HPDE6-E6E7 (cell line): ENCODE results near the gene PTPN1.
"Not testable (repeated sequence)": the region's sequence is repeated elsewhere in the genome, so short reads cannot be mapped to it uniquely, and the experiment has no call there.

Experiments
- DNase-seq: peaks from one replicate; pipeline ENCODE4 v3.0.0; 2011; ENCODE audit warnings: missing footprints; ENCODE audit errors: extremely low spot score

PTPN1 gene

DNA sequence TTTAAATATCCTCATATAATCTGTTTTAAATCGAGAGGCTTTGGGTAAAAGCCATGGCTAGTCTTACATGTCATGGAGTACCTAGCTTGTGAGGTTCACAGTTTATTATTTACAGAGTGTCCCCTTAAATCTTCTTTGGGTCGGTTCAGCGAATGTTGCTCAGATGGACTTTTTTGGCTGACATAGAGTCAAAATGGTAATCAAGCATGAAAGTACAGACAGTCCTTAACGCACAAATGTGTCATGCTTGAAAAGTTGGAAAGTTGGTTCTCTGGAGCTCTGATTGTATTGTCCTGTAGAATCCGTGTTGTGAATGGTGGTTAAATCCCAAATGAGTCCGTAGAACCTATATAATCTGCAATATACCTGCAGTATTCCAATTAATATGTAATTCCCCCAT, 22.0 kb downstream of the PTPN1 start:
- no peak for DNase-seq

DNA sequence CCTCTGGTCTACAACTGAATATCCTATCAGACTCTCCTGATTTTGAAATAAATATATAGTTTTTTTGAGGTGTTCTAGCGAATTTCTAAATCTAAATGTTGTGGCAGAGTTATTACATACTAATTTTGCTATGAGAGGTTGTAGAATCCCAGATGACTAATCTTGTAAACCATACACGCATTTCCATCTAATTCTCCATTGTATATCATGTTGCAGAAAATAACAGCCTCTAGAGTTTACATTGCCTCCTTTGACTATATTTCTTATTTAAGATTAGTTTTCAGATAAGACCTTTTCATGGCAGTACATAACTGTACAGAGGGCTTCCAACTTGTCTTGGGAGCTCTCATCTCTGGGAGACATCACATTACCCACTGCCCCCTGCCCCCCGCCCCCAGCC, 22.9 kb downstream of the PTPN1 start:
- DNase-seq: no peak

DNA sequence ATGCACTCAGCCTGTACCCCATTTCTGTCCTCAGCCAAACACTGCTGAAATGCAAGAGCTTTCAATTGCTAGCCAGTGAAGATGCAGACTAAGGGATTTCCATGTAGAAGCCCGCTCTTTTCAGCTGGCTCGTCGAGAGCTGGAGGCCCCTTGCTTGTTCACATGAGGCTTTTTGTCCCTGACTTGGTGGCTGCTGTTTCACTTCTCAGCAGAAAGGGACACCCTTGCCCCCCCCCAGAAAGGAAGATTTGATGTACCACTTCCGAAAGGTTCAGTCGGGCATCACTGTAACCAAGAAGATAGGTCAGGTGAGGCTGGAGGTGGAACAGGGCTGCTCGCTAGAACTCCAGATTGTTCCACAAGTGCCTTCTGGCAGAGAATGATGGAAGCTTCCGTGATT, 23.3 kb downstream of the PTPN1 start:
- no peak for DNase-seq

DNA sequence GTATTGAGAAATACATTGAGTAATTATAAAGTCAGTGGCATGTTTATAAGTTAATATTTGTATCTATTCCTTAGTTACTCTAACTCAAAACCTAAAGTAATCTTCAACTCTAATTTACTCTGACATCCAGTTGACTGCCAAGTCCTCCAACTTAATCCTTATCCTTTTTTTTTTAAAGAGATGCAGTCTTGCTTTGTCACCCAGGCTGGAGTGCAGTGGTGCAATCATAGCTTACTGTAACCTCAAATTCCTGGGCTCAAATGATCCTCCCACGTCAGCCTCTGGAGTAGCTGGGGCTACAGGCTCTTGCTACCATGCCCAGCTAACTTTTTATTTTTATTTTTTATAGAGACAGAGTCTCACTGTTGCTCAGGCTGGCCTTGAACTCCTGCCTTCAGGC, 24.4 kb downstream of the PTPN1 start:
- no peak for DNase-seq

DNA sequence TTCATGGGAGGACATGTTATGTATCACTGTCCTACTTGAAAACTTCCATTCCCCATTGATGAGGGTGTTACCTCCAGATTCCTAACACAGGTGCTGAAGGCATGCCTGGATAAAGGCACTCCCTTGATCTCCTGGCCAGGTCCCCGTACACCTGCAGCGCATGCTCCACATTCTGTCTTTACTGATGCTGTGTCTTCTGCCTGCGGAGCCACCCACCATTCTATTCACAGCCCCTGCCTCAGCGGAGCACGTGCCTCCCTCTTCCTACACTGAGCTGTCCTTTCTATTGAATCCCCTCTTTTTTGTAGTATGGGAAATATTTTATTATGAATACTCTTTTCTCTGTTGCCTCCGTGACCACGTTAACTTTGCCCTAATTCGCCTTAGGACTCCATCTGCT, 25.0 kb downstream of the PTPN1 start:
- DNase-seq: no peak

DNA sequence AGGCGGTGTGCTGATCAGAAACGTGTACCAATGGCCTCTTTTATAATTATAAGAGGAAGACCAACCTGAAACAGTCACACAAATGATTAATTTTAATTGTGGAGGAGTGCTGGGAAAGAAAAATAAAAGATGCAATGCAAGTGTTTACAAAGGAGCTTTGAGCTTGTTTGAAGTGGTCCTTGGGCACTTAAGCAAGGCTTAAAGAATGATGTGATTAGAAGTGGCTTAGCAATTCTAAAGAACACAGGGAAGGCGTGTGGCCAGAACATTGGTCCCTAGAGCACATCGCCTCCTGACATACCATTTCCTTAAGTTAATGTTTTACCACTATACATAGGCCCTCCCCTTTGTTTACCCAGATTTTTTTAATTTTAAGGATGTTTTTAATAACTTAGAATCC, 26.1 kb downstream of the PTPN1 start:
- DNase-seq: no peak

DNA sequence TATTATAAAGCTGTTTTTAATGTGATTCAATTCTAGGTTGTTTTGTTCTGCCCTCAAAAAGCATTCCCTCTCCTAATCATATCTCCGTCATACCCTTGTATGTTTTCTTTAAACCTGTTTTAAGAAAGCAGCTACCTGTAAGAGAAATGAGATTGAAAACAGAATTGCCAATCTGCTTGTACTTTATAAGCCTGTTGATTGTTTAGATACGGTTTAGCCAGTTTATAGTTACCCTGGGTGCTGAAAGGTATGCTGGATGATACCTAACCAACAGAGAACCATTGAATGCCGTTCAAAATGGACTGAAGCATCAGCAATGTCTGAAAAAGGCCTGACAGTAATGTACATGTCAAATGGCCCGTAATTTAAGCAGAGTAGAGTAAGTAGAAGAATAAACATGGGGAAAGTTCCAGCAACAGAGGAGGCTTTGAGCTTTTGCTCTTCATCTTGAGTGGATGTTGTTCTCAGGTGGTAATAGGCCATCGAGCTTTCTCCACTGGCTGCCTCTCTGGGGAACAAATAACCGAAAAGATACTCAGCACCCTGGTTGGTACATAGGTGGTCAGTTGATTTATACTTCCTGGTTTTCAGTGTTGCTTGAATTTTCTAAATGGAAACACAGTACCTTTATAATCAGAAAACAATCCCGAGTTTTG, 27.5 kb downstream of the PTPN1 start:
- no peak for DNase-seq

DNA sequence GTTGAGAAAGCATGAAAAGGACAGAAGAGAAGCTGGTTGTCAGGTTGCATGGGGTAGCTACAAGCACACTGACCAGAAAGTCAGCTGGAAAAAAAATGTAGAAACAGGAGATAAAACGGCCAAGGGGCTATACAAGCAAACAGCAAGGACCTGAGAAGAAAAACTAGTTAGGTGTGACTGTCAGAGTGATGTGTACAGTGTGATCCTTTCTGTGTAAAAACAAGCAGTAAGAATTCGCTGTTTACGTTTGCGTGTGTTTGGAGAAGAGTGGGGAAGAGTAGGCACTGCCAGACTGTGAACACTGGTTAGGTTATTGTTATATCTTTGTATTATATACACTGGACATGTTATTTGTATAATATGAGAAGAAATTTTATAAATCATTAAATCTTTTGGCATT, 28.1 kb downstream of the PTPN1 start:
- no peak for DNase-seq

DNA sequence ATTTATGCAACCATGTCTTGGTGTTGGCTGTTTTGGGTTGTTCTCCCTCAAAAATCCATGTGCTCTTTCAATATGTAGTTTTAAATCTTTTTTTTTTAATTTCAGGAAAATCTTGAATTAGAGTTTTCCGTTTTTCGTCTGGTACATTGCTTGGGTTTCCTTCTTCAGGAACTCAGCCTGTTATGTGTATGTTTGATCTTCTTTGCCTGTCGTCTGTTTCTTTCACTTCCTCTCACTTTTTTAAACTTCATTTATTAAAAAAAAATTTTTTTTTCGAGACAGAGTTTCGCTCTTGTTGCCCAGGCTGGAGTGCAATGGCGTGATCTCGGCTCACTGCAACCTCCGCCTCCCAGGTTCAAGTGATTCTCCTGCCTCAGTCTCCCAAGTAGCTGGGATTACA, 29.6 kb downstream of the PTPN1 start:
- DNase-seq: not testable (repeated sequence)

DNA sequence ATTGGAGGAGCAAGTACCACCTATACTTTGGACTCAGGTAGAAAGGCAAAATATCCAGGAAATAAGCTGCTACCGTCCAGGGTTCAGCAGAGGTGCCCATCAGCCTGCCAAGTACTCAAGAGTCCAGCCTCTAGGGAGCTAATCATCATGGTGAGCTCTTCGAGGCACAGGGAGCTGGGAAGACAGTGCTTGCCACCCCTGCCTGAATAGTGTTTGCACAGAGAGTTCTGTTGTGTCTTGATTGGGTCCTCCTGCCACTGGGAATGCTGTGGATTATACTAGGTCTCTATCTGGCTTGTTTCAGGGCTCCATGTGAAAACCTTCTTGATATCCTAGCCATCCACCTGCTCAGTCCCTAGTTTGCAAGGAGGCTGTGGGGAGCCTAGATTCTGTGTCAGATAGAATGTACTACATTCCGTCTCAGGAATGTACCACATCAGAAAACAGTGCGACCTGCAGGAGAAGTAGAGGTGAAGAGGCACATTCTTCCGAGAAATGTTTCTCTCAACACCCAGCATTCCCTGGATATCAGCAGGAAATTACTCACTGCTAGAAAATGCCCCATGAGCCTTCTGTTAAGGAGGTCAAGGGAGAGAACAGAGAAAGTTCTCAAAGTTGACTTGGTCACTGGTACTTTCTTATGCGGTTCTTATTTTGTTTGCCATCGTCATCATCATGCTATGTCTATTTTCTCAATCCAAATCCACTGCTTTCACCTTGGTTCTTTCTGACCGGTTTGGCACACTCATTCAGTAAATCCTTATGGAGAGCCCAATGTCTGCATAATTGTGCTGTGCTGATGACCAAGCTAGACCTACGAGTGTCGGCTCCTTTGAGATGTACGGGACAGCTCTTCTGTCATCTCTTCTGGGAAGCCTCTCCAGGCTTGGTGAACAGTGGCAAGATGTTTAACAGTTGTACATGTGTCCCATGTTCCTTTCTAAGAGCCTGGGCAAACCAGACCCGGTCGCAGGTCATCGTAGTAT, 30.7 kb downstream of the PTPN1 start:
- no peak for DNase-seq

DNA sequence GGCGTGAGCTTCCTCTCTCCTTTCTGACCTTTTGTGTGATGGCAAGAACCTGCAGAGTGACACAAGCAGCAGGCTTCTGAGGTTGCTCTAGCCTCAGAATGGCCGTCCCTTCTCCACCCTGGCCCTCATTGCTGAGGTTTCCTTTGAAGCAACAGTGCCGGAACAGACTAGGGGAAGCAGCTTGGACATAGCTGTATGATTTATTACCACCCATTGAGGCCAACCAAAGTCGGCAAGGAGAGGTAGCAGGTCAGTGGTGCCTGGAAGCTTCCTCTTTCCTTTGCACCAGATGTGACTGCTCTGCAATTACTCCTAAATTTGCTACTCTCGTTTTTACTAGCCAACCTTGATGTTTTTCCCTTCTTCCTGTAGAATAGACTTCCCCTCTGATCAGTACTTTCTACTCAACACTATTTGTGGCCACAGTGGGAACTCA, 31.4 kb downstream of the PTPN1 start:
- DNase-seq: no peak

DNA sequence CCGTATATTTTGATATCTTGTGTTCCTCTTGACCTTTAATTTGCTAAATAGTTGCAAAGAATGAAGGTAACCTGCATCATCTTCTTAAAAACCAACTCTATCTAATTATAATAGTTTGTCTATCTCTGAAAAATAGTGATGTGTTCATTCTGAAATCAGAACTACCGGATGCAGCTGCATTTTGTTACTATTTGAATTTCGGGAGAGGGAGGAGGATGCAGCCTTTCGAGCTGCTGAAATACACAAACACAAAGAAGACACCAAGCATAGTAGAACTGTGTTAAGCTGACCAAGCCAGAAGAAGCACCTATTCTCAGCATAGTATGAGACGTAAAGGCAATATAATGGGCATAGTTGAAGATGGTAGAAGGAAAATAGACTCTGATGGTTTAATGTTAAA, 33.1 kb downstream of the PTPN1 start:
- no peak for DNase-seq

DNA sequence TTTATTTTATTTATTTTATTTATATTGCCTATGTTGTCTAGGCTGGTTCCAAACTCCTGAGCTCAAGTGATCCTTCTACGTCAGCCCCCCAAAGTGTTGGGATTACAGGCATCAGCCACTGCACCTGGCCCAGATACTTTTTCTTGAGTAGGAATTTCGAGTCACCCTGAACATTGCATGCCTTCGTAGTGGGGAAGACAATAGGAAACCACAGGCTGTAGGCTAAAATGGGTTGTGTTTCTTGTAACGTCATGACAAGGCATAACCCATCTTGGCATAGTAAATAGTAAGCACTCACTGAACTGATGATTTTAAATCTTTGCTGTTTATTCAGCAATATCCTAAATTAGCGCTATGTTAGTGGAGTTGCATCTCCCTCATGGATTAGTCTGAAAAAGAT, 34.9 kb downstream of the PTPN1 start:
- DNase-seq: no peak

DNA sequence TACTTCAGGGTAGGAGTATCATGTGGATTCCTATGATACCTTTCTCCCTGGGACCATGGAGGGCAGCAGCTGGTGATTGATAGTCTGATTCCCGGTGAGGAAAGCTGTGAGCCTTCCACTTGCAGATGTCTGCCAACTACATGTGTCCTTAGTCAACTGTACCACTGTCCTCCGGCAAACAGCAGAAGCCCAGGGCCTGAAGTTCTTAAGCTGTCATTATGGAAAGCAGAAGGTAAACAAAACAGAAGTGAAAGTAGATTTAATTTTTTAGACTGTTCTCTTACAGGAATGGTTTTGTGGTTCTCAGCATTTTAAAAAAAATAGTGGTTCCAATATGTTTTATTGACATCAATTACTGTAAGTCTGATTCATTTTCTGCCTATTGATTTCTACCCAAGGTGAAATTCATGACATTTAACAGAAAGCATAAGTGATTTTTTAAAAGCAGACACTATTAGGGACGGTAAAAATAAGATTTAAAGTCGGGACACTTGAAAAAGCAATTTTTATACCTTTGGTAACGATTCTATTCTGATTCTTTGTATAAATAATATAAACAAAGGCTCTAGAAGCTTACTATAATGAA, 36.6 kb downstream of the PTPN1 start:
- no peak for DNase-seq

DNA sequence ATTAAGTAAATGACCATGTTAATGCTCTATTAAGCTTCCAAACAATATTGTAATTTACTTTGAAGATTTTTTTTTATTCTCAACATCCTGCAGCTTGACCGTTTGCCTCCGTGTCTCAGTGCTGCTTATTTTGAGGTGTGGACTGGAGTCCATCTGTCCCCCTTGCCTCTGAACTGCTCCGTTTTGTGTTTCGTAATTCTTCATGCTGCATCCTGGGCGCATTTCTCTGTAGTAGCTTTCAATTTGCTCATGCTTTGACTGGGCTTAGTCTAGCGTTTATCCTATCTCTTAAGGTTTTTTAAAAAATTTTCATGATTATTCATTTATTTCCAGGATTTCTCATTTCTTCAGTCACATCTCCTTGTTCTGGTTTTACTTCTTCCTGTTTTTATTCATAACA, 37.8 kb downstream of the PTPN1 start:
- no peak for DNase-seq

DNA sequence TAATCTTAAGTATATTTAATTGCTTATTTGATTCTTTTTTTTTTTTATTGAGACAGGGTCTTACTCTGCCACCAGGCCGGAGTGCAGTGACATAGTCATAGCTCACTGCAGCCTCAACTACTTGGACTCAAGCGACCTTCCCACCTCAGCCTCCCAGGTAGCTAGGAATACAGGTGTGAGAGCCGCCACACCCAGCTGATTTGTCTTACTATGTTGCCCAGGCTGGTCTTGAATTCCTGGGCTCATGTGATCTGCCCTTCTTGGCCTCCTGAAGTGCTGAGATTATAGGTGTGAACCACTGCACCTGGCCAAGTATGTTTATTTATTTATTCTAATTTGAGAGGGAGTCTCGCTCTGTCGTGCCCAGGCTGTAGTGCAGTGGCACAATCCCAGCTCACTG, 38.2 kb downstream of the PTPN1 start:
- no peak for DNase-seq

DNA sequence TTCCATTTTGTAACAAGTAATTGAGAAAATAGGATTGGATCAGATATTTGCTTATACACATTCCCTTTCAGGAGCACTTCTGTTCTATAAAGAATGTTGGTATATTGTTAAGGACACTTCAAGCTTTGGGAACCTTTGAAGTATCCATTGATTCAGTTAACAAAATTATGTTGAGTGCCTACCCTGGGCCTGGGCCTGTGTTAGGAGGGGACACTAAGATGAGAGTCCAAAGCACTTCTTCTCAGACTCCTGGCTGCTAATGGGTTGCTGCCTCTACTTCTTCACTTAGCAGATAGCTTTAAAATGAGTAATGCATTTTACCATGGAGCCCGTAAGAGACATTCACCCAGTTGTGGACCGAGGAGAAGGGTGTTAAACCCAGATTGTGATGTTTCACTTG, 40.3 kb downstream of the PTPN1 start:
- DNase-seq: no peak

DNA sequence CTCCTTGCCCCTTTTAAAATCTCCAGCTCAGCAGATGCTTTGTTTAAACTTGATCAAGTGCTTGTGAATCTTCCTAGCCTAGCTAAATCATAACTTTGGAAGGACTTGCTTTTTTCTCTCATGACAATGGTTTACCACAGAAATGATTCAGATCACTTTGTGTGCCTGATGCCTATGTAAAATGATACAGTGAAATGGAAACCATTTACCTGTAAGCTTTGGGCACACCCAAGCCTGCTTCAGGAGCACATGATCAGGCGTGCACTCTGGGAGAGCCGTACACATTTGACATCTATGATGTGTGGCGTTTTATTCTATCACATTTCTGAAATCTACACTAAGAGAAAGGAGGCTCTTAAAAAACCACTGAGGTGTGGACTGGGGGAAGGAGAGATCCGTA, 41.1 kb downstream of the PTPN1 start:
- no peak for DNase-seq

DNA sequence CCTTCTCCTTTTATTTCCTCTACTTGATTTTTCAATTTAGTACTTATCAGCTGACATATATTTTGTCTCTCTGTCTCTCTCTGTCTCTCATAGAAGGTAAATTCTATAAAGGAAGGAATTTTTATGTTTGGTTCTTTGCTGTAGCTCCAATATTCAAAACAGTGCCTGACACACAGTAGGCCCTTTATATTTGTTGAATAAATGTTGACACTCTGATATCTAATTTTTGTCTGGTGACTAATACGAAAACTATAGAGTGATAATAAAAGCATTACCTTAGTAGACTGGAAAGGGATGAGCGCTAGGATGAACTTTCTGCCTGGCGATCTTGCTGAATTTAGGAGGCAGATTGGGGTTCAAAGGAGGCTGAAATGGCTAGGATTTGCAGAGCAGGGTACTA, 42.8 kb downstream of the PTPN1 start:
- DNase-seq: no peak

DNA sequence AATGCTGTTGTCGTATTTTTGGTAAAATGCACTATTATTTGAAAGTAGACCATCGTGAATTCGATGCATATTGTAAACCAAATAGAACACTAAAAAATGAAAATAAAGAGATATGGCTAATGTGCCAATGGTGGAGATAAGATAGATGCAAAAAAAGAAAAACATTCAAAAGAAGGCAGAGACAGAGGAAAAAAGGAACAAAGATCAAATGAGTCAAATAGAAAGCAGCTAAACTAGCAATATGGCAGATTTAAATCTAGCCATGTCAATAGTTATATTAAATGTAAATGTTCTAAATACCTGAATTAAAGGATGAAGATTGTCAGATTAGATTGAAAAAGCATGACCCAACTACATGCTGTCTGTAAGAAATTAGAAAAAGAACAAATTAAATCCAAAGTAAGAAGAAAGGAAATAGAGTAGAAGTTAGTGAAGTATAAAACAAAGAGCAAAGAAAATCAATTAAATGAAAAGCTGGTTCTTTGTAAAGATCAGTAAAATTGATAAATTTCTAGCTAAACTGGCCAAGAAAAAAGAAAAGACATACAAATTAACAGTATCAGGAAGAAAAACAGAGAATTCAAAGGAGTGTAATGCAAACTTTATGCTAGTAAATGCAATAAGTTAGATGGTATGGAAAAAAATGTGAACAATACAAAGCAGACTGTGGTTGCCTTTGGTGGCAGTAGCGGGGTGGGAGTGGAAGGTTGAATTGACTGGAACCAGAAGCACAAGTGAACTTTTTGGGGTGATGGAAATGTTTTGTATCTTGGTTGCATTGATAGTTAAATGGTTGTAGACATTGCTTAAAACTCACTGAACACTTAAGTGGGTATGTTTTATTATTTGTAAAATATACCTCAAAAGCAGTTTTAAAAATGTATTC, 44.8 kb downstream of the PTPN1 start:
- no peak for DNase-seq

DNA sequence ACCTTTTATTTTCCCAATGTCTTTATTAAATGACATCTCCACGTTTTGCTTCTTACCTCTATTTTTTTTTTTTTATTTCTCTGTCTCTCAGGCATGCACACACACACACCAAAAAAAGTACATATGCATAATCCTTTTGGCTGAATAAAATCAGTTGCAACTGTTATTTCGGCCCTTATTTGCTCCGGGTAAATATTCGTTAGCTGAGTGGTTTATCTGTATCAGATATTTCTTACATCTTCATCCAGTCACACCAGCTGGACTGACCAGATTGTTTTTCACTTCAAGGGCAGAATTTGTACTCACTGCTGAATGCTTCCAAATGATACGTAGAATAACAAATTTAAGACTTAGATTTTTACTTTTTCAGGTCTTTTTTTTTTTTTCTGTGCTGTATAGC, 45.5 kb downstream of the PTPN1 start:
- DNase-seq: no peak
